Heart left ventricle (tissue), 16 donors: ENCODE data around the gene MPG. TPM values are rescaled to one million over a fixed set of nuclear protein-coding genes. Genes with fewer than 3 reads are reported as not detected.

Source experiments
- ATAC-seq, 4 donors: fragments of 200-7000 bp; cut with Tn5 transposase; one replicate each; pipeline ENCODE4 v1.9.1; 2020 to 2022; ENCODE audit warnings: moderate library complexity in 4 of 4, mild to moderate bottlenecking in 3 of 4, moderate number of reproducible peaks in 1 of 4
- DNase-seq, 5 donors: peaks; one replicate each; pipeline ENCODE4 v3.0.0-alpha.2; 2020
- H3K27ac ChIP-seq, 12 donors: fragments of 200-600 bp; sonication (generic) in 4 of 12; one replicate each; pipeline versions ENCODE4 v1.5.0 to v1.8.0; 2016 to 2022; ENCODE audit warnings: mild to moderate bottlenecking in 2 of 12
- H3K27me3 ChIP-seq, 9 donors: fragments of 200-600 bp; sonication (generic) in 2 of 9; one replicate each; pipeline versions ENCODE4 v1.5.1 to v1.8.0; 2016 to 2022; ENCODE audit warnings: mild to moderate bottlenecking in 3 of 9
- H3K36me3 ChIP-seq, 9 donors: fragments of 200-600 bp; sonication (generic) in 2 of 9; one replicate each; pipeline versions ENCODE4 v1.5.0 to v1.8.0; 2018 to 2022; ENCODE audit warnings: mild to moderate bottlenecking in 2 of 9
- H3K4me1 ChIP-seq, 12 donors: fragments of 200-600 bp; sonication (generic) in 4 of 12; one replicate each; pipeline versions ENCODE4 v1.5.0 to v1.8.0; 2016 to 2022; ENCODE audit warnings: mild to moderate bottlenecking in 3 of 12
- H3K4me3 ChIP-seq, 12 donors: fragments of 200-600 bp; sonication (generic) in 4 of 12; one replicate each; pipeline versions ENCODE4 v1.5.0 to v1.8.0; 2017 to 2022; ENCODE audit warnings: mild to moderate bottlenecking in 9 of 12, moderate library complexity in 4 of 12
- H3K9me3 ChIP-seq, 12 donors: fragments of 200-600 bp; sonication (generic) in 4 of 12; one replicate each; pipeline versions ENCODE4 v1.5.0 to v1.8.0; 2016 to 2022; ENCODE audit warnings: mild to moderate bottlenecking in 1 of 12
- POLR2A ChIP-seq, 2 donors: fragments of 450-650 bp; IDR thresholded peaks; one replicate each; pipeline ENCODE4 v1.6.1; 2017; ENCODE audit warnings: antibody characterized with exemption in 2 of 2, mild to moderate bottlenecking in 2 of 2, moderate library complexity in 2 of 2
- WGBS, 4 donors: extraction: QIAGEN DNeasy Blood & Tissue Kit in 2 of 4; methylation state at CpG; one replicate each; pipeline versions ENCODE4 v1.1.5 to v1.1.7; 2013 to 2018; 5-methylcytosine and 5-hydroxymethylcytosine counted together
- intact Hi-C, 10 donors: fragments of 100-400 bp; cut with DNase I; formaldehyde crosslinking; loops; one replicate each; pipeline versions ENCODE4 v1.11.1 to v1.14.2; 2022
- polyA plus RNA-seq, 2 donors: library from polyadenylated mRNA; stranded (reverse); fragments of 200-250 nt; gene quantifications; one replicate each; pipeline ENCODE4 v1.2.3, GENCODE V29; 2013
- total RNA-seq, 9 donors: library from RNA; depleted of rRNA in 2 of 9; stranded (reverse); fragments of >200 nt in 2 of 9; fragmentation: NEBNext Ultra II Directional in 3 of 9; extraction: Animal tissue kit (Norgen Biotek cat#: 25700) in 3 of 9; gene quantifications; one replicate each; pipeline versions ENCODE4 v1.1.0 to v1.2.4, GENCODE V29; 2016 to 2023
- TF ChIP-seq, protein P1 (sequence below), 12 donors: fragments of 200-600 bp; sonication (generic) in 4 of 12; IDR thresholded peaks; one replicate each; pipeline versions ENCODE4 v1.5.0 to v1.8.0; 2018 to 2022; ENCODE audit warnings: antibody characterized with exemption in 12 of 12, mild to moderate bottlenecking in 5 of 12
- donor health status: ischemic (EF 13 %, LVEDD 7.1; RV severe dilation, severe dysfunction).
- donor health status: healthy with polysubstance abuse.
- donor health status: DM: no; HTN: yes; CAD: no.
- donor health status: DM: no; HTN: no; CAD: no.
- donor health status: ischemic (EF 25% LVEDD 6.9; RV normal size, moderate dysfunction).
- donor health status: ischemic (EF 25% LVEDD 5.7; RV mildly dilated, moderate dysfunction).
- donor health status: healthy.
- donor health status: DM: yes; HTN: yes; CAD: no.
- donor health status: ischemic (EF 35%, LVEDD 5.7; RV mildly dilated, moderate dysfunction).
- donor health status: nonischemic (EF 11% LVEDD 7.7; RV severe dilation, severe dysfunction).
- donor health status: DM: yes; HTN: yes; CAD: no.
- donor health status: PGD.
- donor health status: ischemic (EF 29% LVEDD 5.4; RV normal size, mild dysfunction).
- donor health status: nonischemic (EF 23%, LVEDD 6.1; RV moderate dilation, normal function).

The MPG gene
- total and polyA plus RNA-seq, 11 donors, result 30.5 to 89.7 (median 40.3) TPM

- ATAC-seq, result no peak
- Histone ChIP-seq H3K9me3 (no peaks in the 10 kb centered on the region), H3K4me3 (no peak overlapping the region), H3K36me3 (peaks cover 0 to 80% (median 55%) of the 10 kb centered on the region in 9 donors), H3K4me1 (peaks cover 0 to 10% (median 0%) of the 10 kb centered on the region in 12 donors), H3K27me3 (no peaks in the 10 kb centered on the region), H3K27ac (no peak overlapping the region)
- 92 to 100% (median 94%) methylated on average over 2 of the region's 2 CpGs for WGBS, 4 donors
- no peak for TF ChIP-seq POLR2A (IDR thresholded peaks at IDR 0.05)
- TF ChIP-seq, protein P1, sequence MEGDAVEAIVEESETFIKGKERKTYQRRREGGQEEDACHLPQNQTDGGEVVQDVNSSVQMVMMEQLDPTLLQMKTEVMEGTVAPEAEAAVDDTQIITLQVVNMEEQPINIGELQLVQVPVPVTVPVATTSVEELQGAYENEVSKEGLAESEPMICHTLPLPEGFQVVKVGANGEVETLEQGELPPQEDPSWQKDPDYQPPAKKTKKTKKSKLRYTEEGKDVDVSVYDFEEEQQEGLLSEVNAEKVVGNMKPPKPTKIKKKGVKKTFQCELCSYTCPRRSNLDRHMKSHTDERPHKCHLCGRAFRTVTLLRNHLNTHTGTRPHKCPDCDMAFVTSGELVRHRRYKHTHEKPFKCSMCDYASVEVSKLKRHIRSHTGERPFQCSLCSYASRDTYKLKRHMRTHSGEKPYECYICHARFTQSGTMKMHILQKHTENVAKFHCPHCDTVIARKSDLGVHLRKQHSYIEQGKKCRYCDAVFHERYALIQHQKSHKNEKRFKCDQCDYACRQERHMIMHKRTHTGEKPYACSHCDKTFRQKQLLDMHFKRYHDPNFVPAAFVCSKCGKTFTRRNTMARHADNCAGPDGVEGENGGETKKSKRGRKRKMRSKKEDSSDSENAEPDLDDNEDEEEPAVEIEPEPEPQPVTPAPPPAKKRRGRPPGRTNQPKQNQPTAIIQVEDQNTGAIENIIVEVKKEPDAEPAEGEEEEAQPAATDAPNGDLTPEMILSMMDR (IDR thresholded peaks at IDR 0.05), result no peak
- no peak for DNase-seq
- intact Hi-C loops, result no loop called here
These were observed 36.3 kb downstream of the MPG start for GRCh38 chr16:114327-114726.

DNA sequence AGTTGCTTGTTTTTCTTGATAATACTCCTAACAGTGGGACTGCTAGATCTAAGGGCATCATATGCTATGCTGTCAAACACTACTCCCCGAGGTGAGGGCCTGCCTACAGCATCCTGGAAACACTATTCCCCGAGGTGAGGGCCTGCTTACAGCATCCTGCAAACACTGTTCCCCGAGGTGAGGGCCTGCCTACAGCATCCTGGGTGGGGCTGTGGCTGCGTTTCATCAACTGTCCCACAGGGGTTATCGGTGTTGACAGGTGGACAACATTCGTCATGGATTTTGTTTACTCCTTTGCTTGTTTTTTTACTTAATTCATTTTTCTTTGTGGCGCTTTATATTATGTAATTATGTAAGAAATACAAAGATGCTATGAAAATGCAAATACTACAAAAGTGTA lies 38.0 kb downstream of the MPG start:
- Histone ChIP-seq H3K4me3 (no peak overlapping the region), H3K4me1 (peaks cover 0 to 15% (median 0%) of the 10 kb centered on the region in 12 donors), H3K27me3 (no peaks in the 10 kb centered on the region), H3K9me3 (no peaks in the 10 kb centered on the region), H3K36me3 (peaks cover 0 to 63% (median 38%) of the 10 kb centered on the region in 9 donors), H3K27ac (no peak overlapping the region)
- TF ChIP-seq POLR2A (IDR thresholded peaks at IDR 0.05), result no peak
- TF ChIP-seq, protein P1 (IDR thresholded peaks at IDR 0.05), result no peak
- intact Hi-C loops, result loop anchor here in 5 of 10 donors (5.0 kb wide), 2 partner anchors 66 to 246 kb away; partner anchors contain the start of gene HBQ1 (in 3 of the 5)
- ATAC-seq (no peak), DNase-seq (no peak)
- 65 to 74% (median 69%) methylated on average over 7 of the region's 7 CpGs for WGBS, 4 donors

DNA sequence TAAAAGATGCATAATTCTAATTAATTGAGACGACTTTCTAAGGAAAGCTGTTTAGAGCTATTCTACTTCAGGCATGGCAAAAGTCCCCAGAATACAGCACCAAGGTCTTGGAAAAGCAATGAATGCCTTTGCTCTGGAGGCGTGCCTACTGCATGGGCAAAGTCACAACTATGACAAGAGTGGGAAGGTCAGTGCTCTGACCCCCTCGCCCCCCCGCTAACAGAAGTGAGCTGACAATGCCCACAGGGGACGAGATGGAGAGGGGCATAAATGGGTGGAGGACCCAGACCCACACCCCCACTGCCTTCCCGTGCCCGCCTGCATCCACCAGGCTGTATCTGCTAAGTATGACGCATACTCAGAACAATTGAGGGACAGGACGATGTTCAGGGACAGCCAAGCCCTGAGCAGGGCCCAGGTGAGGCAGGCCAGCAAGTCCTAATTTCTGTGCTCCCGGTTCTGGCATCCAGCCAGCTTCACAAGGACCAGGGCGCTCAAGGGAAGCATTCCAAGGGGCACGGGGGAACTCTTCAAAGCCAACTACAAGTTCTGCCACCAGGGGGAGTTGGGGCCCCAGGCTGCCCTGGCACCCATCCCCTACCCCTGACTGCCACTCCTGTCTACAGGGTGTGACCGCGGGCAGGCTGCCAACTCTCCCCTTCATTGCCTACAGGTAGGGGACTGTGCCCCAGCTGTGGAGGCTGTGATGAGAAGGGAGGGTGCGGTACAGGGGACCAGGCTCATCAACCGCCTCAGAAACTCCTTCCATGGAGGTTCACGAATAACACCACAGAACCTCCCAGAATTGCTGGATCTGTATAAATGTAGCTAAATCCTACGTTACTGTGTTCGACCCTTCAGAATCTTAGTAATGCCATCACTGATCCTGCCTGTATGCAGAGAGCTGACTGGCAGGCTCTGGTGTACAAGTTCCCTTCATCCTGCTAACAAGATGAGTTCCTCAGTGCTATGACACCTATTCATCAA lies 39.6 kb downstream of the MPG start:
- intact Hi-C loops, result loop anchor here in 6 of 10 donors (2.0 to 5.0 kb wide), 3 partner anchors 65 to 245 kb away; partner anchors contain the start of gene HBQ1 (in 3 of the 6)
- H3K27me3 ChIP-seq, result no peaks in the 10 kb centered on the region
- no peak overlapping the region for H3K4me3 ChIP-seq
- peak; percentile 55 to 68 (median 64) for ATAC-seq
- H3K4me1 ChIP-seq, result peaks cover 0 to 18% (median 0%) of the 10 kb centered on the region in 12 donors
- no peak overlapping the region for H3K27ac ChIP-seq
- peak in 3 of 5 donors; percentile 40 to 57 (median 48) for DNase-seq
- H3K9me3 ChIP-seq, result no peaks in the 10 kb centered on the region
- peaks cover 0 to 48% (median 21%) of the 10 kb centered on the region in 9 donors for H3K36me3 ChIP-seq
- TF ChIP-seq, protein P1 (IDR thresholded peaks at IDR 0.05), result peak; percentile 43 to 74 (median 59)
- TF ChIP-seq POLR2A (IDR thresholded peaks at IDR 0.05), result no peak
- 61 to 69% (median 67%) methylated on average over 18 to 19 of the region's 19 CpGs for WGBS, 4 donors

- intact Hi-C loops, result loop anchor here in 6 of 10 donors (2.0 to 5.0 kb wide), 3 partner anchors 63 to 244 kb away; partner anchors contain the start of gene HBQ1 (in 3 of the 6)
- H3K27ac ChIP-seq, result no peak overlapping the region
- 93 to 100% (median 97%) methylated on average over 2 of the region's 2 CpGs for WGBS, 4 donors
- H3K4me3 ChIP-seq, result no peak overlapping the region
- no peaks in the 10 kb centered on the region for H3K9me3 ChIP-seq
- peaks cover 0 to 50% (median 17%) of the 10 kb centered on the region in 9 donors for H3K36me3 ChIP-seq
- H3K4me1 ChIP-seq, result peaks cover 0 to 10% (median 0%) of the 10 kb centered on the region in 12 donors
- ATAC-seq (no peak), DNase-seq (no peak)
- H3K27me3 ChIP-seq, result no peaks in the 10 kb centered on the region
- TF ChIP-seq, protein P1 (IDR thresholded peaks at IDR 0.05), result no peak
- TF ChIP-seq POLR2A (IDR thresholded peaks at IDR 0.05), result no peak
These were observed 40.8 kb downstream of the MPG start for GRCh38 chr16:118857-119256.
